GM10248 (cell line): ENCODE data around the gene MRPL49.

ENCODE experiments used
- CTCF ChIA-PET: fragments of 300-600 bp; sonication (Branson Sonifier 250); formaldehyde crosslinking; extraction: SDS; loops from one replicate; lab custom pipeline; 2021; ENCODE audit warnings: antibody characterized with exemption; lab: Yijun Ruan, JAX
- POLR2A ChIA-PET: fragments of 350-650 bp; sonication (Branson Sonifier 250); formaldehyde crosslinking; extraction: SDS; loops from one replicate; lab custom pipeline; 2020; ENCODE audit warnings: antibody characterized with exemption; lab: Yijun Ruan, JAX
- DNase-seq: peaks from one replicate; pipeline ENCODE4 v3.0.0; 2012; ENCODE audit errors: extremely low spot score
- TF ChIP-seq, protein P1 (sequence below): IDR thresholded peaks from 2 replicates; pipeline ENCODE4 v1.5.1; 2012; ENCODE audit warnings: mild to moderate bottlenecking, low read depth; ENCODE audit errors: extremely low read depth, missing control alignments, control extremely low read depth

MRPL49 gene

GRCh38 chr11:65119670-65119995, 2.5 kb upstream of the MRPL49 start:
- ChIA-PET POLR2A (interaction anchor here (1.4 kb wide), 1 partner anchor 142 kb away, joined by 4 read pairs; the partner anchor contains the start of gene POLA2), CTCF (interaction anchor here (1.3 to 7.2 kb wide), 5 partner anchors 8 to 272 kb away, joined by 3 to 73 read pairs (median 12); partner anchors contain the start of genes ARL2, SAC3D1 and TM7SF2)

DNA sequence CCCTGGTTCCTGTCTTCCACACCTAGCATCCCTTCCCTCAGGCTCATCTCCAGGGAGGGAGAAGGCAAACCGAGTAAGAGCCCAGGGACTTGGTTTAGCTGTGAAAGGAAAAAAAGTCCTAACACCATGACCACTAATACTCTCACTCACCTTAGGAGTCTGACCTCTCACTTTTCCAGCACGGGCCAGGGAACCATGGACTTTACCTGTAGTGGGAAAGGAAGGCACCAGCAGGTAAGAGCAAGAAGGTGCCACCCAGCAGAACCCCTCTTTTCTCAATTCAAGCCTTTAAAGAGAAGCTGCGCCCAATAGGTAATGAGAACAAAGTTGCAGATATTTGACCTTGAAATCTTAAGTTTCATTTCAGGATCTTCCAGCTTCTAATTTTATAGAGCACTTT, 1.3 kb upstream of the MRPL49 start:
- ChIA-PET POLR2A (interaction anchor here (1.7 kb wide), 1 partner anchor 11 kb away, joined by 5 read pairs; no protein-coding TSS in a partner anchor), CTCF (interaction anchor here (0.9 to 7.2 kb wide), 6 partner anchors 9 to 275 kb away, joined by 3 to 73 read pairs (median 4); partner anchors contain the start of genes ARL2, CAPN1 and TM7SF2)
- TF ChIP-seq, protein P1, sequence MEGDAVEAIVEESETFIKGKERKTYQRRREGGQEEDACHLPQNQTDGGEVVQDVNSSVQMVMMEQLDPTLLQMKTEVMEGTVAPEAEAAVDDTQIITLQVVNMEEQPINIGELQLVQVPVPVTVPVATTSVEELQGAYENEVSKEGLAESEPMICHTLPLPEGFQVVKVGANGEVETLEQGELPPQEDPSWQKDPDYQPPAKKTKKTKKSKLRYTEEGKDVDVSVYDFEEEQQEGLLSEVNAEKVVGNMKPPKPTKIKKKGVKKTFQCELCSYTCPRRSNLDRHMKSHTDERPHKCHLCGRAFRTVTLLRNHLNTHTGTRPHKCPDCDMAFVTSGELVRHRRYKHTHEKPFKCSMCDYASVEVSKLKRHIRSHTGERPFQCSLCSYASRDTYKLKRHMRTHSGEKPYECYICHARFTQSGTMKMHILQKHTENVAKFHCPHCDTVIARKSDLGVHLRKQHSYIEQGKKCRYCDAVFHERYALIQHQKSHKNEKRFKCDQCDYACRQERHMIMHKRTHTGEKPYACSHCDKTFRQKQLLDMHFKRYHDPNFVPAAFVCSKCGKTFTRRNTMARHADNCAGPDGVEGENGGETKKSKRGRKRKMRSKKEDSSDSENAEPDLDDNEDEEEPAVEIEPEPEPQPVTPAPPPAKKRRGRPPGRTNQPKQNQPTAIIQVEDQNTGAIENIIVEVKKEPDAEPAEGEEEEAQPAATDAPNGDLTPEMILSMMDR = no peak
- DNase-seq = no peak

More at GRCh38 chr11:65119670-65119995, 2.5 kb upstream of the MRPL49 start:
- no peak for DNase-seq
- TF ChIP-seq, protein P1 = no peak

DNA sequence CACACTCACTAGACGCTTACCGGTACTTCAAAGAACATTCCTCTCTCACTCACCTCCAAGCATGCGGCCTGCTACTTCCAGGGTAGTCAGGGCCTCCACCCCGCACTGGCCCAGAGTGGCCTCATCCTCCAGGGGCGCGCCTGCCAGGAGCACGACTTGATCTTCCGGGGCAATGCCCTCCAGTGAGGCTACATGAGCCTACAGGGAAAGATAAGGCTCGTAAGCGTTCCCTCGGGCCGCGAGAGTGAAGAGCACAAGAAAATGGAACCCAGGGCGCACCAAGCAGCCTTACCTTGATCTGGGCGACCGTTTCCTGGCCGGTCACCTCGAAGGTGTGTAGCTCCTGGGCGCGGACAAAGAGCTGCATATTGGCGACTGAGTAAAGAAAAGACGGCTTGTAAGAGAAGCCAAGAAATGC, 665 bp upstream of the MRPL49 start:
- DNase-seq = no peak
- TF ChIP-seq, protein P1 = no peak
- ChIA-PET POLR2A (interaction anchor here (1.0 to 2.0 kb wide), 8 partner anchors 8 to 108 kb away, joined by 4 to 10 read pairs (median 4); partner anchors contain the start of genes ARL2, CAPN1, SYVN1 and TM7SF2), CTCF (interaction anchor here (0.7 to 7.2 kb wide), 11 partner anchors 9 to 276 kb away, joined by 3 to 73 read pairs (median 4); partner anchors contain the start of genes ARL2, CAPN1, SYVN1 and TM7SF2)

DNA sequence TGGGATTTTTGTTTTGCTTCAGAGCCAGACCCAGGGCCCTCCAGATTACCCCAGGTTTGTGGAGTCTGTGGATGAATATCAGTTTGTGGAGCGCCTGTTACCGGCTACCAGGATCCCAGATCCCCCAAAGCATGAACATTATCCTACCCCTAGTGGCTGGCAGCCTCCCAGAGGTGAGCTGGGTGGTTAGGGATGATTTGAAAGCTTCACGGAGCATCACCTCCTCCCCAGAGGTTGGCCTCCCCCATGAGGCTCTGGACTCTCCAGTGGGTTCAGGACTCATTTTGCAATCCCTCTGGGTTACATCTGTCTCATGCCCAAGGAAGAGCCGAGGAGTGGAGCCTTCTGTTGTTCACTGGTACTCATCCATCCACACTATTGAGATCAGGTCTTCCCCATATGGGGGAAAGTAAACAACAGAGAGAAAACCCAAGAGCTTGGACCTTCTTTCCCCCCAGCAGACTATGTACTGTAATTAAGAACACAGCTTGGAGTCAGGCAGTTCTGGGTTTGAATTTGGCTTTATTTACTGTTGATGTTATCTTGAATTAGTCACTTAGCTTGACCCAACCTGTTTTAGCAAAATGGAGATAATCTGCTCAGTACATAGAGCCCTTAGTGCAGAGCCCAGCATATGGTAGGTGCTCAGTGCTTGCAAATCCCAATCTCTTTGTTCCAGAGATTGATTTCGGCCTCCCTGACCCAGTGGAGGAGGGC, 2.5 kb downstream of the MRPL49 start:
- ChIA-PET CTCF (interaction anchor here (0.7 to 2.0 kb wide), 5 partner anchors 11 to 112 kb away, joined by 3 to 9 read pairs (median 5); partner anchors contain the start of genes CAPN1 and TM7SF2), POLR2A (no interaction called here)
- DNase-seq = no peak
- TF ChIP-seq, protein P1 = no peak

GRCh38 chr11:65125197-65126056, 3.3 kb downstream of the MRPL49 start:
- POLR2A ChIA-PET = interaction anchor here (1.0 kb wide), 1 partner anchor 9 kb away, joined by 3 read pairs; no protein-coding TSS in a partner anchor
- CTCF ChIA-PET = interaction anchor here (0.7 to 2.0 kb wide), 5 partner anchors 9 to 113 kb away, joined by 3 to 9 read pairs (median 5); partner anchors contain the start of genes CAPN1, TM7SF2 and ZNHIT2
- no peak for DNase-seq
- TF ChIP-seq, protein P1 = no peak
